ENCODE results near the gene SPEF2. TPM values are rescaled to one million over a fixed set of nuclear protein-coding genes. Genes with fewer than 3 reads are reported as not detected.

Gene SPEF2
- total and polyA plus RNA-seq, 2 donors (not counting 1 experiment from before 2014, with no cell fraction given) = 0.31 to 0.59 TPM

GRCh38 chr5:35758151-35758724, 140.6 kb downstream of the SPEF2 start:
- no peaks in the 10 kb centered on the region for H3K36me3 ChIP-seq (replicated peaks in 1 of 2; ENCODE audit: control extremely low read depth in 1 of 2, control insufficient read depth in 1 of 2, extremely low read depth in 1 of 2, insufficient read depth in 2 of 2, low read length in 1 of 2)
- no peak overlapping the region for H2AFZ ChIP-seq (ENCODE audit: insufficient read depth, low read depth, low read length, poor library complexity, severe bottlenecking)
- no peaks in the 10 kb centered on the region for H4K20me1 ChIP-seq (ENCODE audit: control insufficient read depth, insufficient read depth, low read length, poor library complexity, severe bottlenecking)
- POLR2A ChIA-PET = no interaction called here
- no peak overlapping the region for H3K27ac ChIP-seq (ENCODE audit: low read length in 2 of 2)
- H3K27ac Mint-ChIP-seq = no peak overlapping the region
- H3K4me3 ChIP-seq (ENCODE audit: control extremely low read depth in 1 of 5, extremely low read depth in 1 of 5, insufficient read depth in 1 of 5, low read depth in 2 of 5, low read length in 4 of 5) = no peak overlapping the region
- TF ChIP-seq EZH2 (IDR thresholded peaks at IDR 0.05; ENCODE audit: borderline replicate concordance, insufficient read depth, low read depth, low read length, poor library complexity, severe bottlenecking) = no peak
- DNase-seq = no peak
- H3K4me3 Mint-ChIP-seq = no peak overlapping the region
- H3K9ac ChIP-seq (ENCODE audit: low read length) = no peak overlapping the region
- H3K27me3 ChIP-seq (replicated peaks in 1 of 4; ENCODE audit: control extremely low read depth in 1 of 4, control insufficient read depth in 3 of 4, insufficient read depth in 4 of 4, low read length in 3 of 4) = no peaks in the 10 kb centered on the region
- H3K27me3 Mint-ChIP-seq = no peaks in the 10 kb centered on the region
- no peaks in the 10 kb centered on the region for H3K9me3 Mint-ChIP-seq (ENCODE audit: insufficient read depth)
- H3K4me1 Mint-ChIP-seq = no peaks in the 10 kb centered on the region
- intact Hi-C loops (cut with micrococcal nuclease) = no loop called here
- no peak for ATAC-seq (ENCODE audit: low read depth)
- no peak overlapping the region for H3K4me2 ChIP-seq (replicated peaks; ENCODE audit: low read depth, low read length, poor library complexity, severe bottlenecking)
- CTCF ChIA-PET = no interaction called here
- no peaks in the 10 kb centered on the region for H3K9me3 ChIP-seq (ENCODE audit: control extremely low read depth in 1 of 3, control insufficient read depth in 2 of 3, insufficient read depth in 1 of 3, low read length in 2 of 3)
- H3K79me2 ChIP-seq (ENCODE audit: control insufficient read depth, insufficient read depth, low read length) = no peaks in the 10 kb centered on the region
- WGBS (ENCODE audit: insufficient coverage) = 100% methylated on average over 1 of the region's 5 CpGs
- H3K4me1 ChIP-seq (ENCODE audit: control insufficient read depth in 2 of 2, insufficient read depth in 2 of 2, low read length in 2 of 2) = no peaks in the 10 kb centered on the region

- DNase-seq = no peak
- no peaks in the 10 kb centered on the region for H3K4me1 ChIP-seq (ENCODE audit: control insufficient read depth in 2 of 2, insufficient read depth in 2 of 2, low read length in 2 of 2)
- no peaks in the 10 kb centered on the region for H3K4me1 Mint-ChIP-seq
- H3K4me3 ChIP-seq (ENCODE audit: control extremely low read depth in 1 of 5, extremely low read depth in 1 of 5, insufficient read depth in 1 of 5, low read depth in 2 of 5, low read length in 4 of 5) = no peak overlapping the region
- H3K27me3 Mint-ChIP-seq = no peaks in the 10 kb centered on the region
- H3K4me3 Mint-ChIP-seq = no peak overlapping the region
- H3K27ac ChIP-seq (ENCODE audit: low read length in 2 of 2) = no peak overlapping the region
- no peak overlapping the region for H3K27ac Mint-ChIP-seq
- intact Hi-C loops (cut with micrococcal nuclease) = no loop called here
- H3K4me2 ChIP-seq (replicated peaks; ENCODE audit: low read depth, low read length, poor library complexity, severe bottlenecking) = no peak overlapping the region
- no CpG with 5 or more reads among the region's 4 CpGs for WGBS (ENCODE audit: insufficient coverage)
- ATAC-seq (ENCODE audit: low read depth) = no peak
- no peaks in the 10 kb centered on the region for H3K27me3 ChIP-seq (replicated peaks in 1 of 4; ENCODE audit: control extremely low read depth in 1 of 4, control insufficient read depth in 3 of 4, insufficient read depth in 4 of 4, low read length in 3 of 4)
- CTCF ChIA-PET = no interaction called here
- TF ChIP-seq CTCF (IDR thresholded peaks at IDR 0.05) (no peak), EZH2 (IDR thresholded peaks at IDR 0.05; ENCODE audit: borderline replicate concordance, insufficient read depth, low read depth, low read length, poor library complexity, severe bottlenecking) (no peak)
- H3K36me3 ChIP-seq (replicated peaks in 1 of 2; ENCODE audit: control extremely low read depth in 1 of 2, control insufficient read depth in 1 of 2, extremely low read depth in 1 of 2, insufficient read depth in 2 of 2, low read length in 1 of 2) = no peaks in the 10 kb centered on the region
- POLR2A ChIA-PET = no interaction called here
- no peaks in the 10 kb centered on the region for H3K9me3 Mint-ChIP-seq (ENCODE audit: insufficient read depth)
- no peaks in the 10 kb centered on the region for H3K79me2 ChIP-seq (ENCODE audit: control insufficient read depth, insufficient read depth, low read length)
- H2AFZ ChIP-seq (ENCODE audit: insufficient read depth, low read depth, low read length, poor library complexity, severe bottlenecking) = no peak overlapping the region
- H3K9ac ChIP-seq (ENCODE audit: low read length) = no peak overlapping the region
- H4K20me1 ChIP-seq (ENCODE audit: control insufficient read depth, insufficient read depth, low read length, poor library complexity, severe bottlenecking) = no peaks in the 10 kb centered on the region
- no peaks in the 10 kb centered on the region for H3K9me3 ChIP-seq (ENCODE audit: control extremely low read depth in 1 of 3, control insufficient read depth in 2 of 3, insufficient read depth in 1 of 3, low read length in 2 of 3)
These were observed 143.9 kb downstream of the SPEF2 start for GRCh38 chr5:35761541-35761940.
